Activated CD8-positive, alpha-beta memory T cell treated with anti-CD3 and anti-CD28 coated beads, Interleukin-2, amount 50 U/mL, for 1 hour (primary cell): ENCODE measurements around the gene PEAK1.
"Not testable (repeated sequence)": the region's sequence is repeated elsewhere in the genome, so short reads cannot be mapped to it uniquely, and the experiment has no call there.

Experiments
- DNase-seq: peaks from one replicate; pipeline ENCODE4 v3.0.0-alpha.2; 2020; ENCODE audit errors: extremely low read depth

Gene PEAK1

GRCh38 chr15:77176148-77176547 is 243.8 kb downstream of the PEAK1 start:
- not testable (repeated sequence) for DNase-seq

GRCh38 chr15:77173487-77173886 is 246.4 kb downstream of the PEAK1 start:
- no peak for DNase-seq

- DNase-seq: no peak
These were observed 248.5 kb downstream of the PEAK1 start for GRCh38 chr15:77171221-77171967.

- DNase-seq: no peak
These were observed 251.3 kb downstream of the PEAK1 start for GRCh38 chr15:77168616-77169015.

GRCh38 chr15:77168141-77168540 is 251.8 kb downstream of the PEAK1 start:
- no peak for DNase-seq

GRCh38 chr15:77167406-77167805 is 252.5 kb downstream of the PEAK1 start:
- DNase-seq: no peak

- no peak for DNase-seq
These were observed 256.0 kb downstream of the PEAK1 start for GRCh38 chr15:77163781-77164384.

- DNase-seq: no peak
These were observed 256.9 kb downstream of the PEAK1 start for GRCh38 chr15:77162872-77163633.

- no peak for DNase-seq
These were observed 259.1 kb downstream of the PEAK1 start for GRCh38 chr15:77160562-77161478.

- not testable (repeated sequence) for DNase-seq
These were observed 263.9 kb downstream of the PEAK1 start for GRCh38 chr15:77156000-77156399.

- no peak for DNase-seq
These were observed 271.7 kb downstream of the PEAK1 start for GRCh38 chr15:77148191-77148590.

GRCh38 chr15:77145370-77145769 is 274.5 kb downstream of the PEAK1 start:
- no peak for DNase-seq

GRCh38 chr15:77144492-77145070 is 275.3 kb downstream of the PEAK1 start:
- no peak for DNase-seq

- DNase-seq: no peak
These were observed 275.9 kb downstream of the PEAK1 start for GRCh38 chr15:77144026-77144425.

- DNase-seq: no peak
These were observed 276.3 kb downstream of the PEAK1 start for GRCh38 chr15:77143616-77144015.

GRCh38 chr15:77143191-77143590 is 276.7 kb downstream of the PEAK1 start:
- no peak for DNase-seq

GRCh38 chr15:77140220-77140619 is 279.7 kb downstream of the PEAK1 start:
- no peak for DNase-seq

GRCh38 chr15:77139312-77139711 is 280.6 kb downstream of the PEAK1 start:
- no peak for DNase-seq

GRCh38 chr15:77138167-77138522 is 281.8 kb downstream of the PEAK1 start:
- no peak for DNase-seq

- no peak for DNase-seq
These were observed 284.7 kb downstream of the PEAK1 start for GRCh38 chr15:77135181-77135580.

- no peak for DNase-seq
These were observed 289.5 kb downstream of the PEAK1 start for GRCh38 chr15:77130315-77130930.
